OCI-LY1 (cell line): ENCODE results near the gene TYW1.
"Not testable (repeated sequence)": the region's sequence is repeated elsewhere in the genome, so short reads cannot be mapped to it uniquely, and the experiment has no call there.

ENCODE experiments used
- H2AFZ ChIP-seq: fragments of 200-600 bp; sonication (generic), shearing (Covaris generic); 2 replicates; pipeline ENCODE4 v1.6.0; 2014; ENCODE audit warnings: antibody characterized with exemption, mild to moderate bottlenecking, low read length
- H3F3A ChIP-seq: fragments of 200-600 bp; sonication (generic), shearing (Covaris generic); 2 replicates; pipeline ENCODE4 v1.6.0; 2014; ENCODE audit warnings: mild to moderate bottlenecking, antibody characterized with exemption, low read length, moderate library complexity; ENCODE audit not compliant: insufficient read depth
- H3K27ac ChIP-seq: fragments of 200-600 bp; sonication (generic); 2 replicates; pipeline ENCODE4 v1.5.1; 2014; ENCODE audit warnings: low read length, mixed run types, mild to moderate bottlenecking, low read depth; ENCODE audit not compliant: poor library complexity, severe bottlenecking
- H3K27me3 ChIP-seq: fragments of 200-600 bp; sonication (generic); 2 replicates; pipeline ENCODE4 v1.6.0; 2014; ENCODE audit warnings: antibody characterized with exemption, mild to moderate bottlenecking, low read length, moderate library complexity; ENCODE audit not compliant: insufficient read depth
- H3K36me3 ChIP-seq: fragments of 200-600 bp; sonication (generic); 2 replicates; pipeline ENCODE4 v1.6.1; 2014; ENCODE audit warnings: mild to moderate bottlenecking, antibody characterized with exemption, low read length, moderate library complexity, mixed read lengths; ENCODE audit not compliant: insufficient read depth
- H3K4me1 ChIP-seq: fragments of 200-600 bp; sonication (generic); 2 replicates; pipeline ENCODE4 v1.5.1; 2014; ENCODE audit warnings: mild to moderate bottlenecking, low read length, moderate library complexity; ENCODE audit not compliant: insufficient read depth, severe bottlenecking
- H3K4me2 ChIP-seq: fragments of 200-600 bp; sonication (generic), shearing (Covaris generic); 2 replicates; pipeline ENCODE4 v1.6.1; 2014; ENCODE audit warnings: low read length
- H3K4me3 ChIP-seq: fragments of 200-600 bp; sonication (generic); 2 replicates; pipeline ENCODE4 v1.5.1; 2014; ENCODE audit warnings: low read length, low read depth, mild to moderate bottlenecking, mixed read lengths; ENCODE audit not compliant: poor library complexity, severe bottlenecking
- H3K79me2 ChIP-seq: fragments of 200-600 bp; shearing (Covaris generic); 2 replicates; pipeline ENCODE4 v1.6.1; 2016; ENCODE audit warnings: mixed run types, low read length, mixed read lengths; ENCODE audit not compliant: insufficient read depth
- H3K9ac ChIP-seq: fragments of 200-600 bp; sonication (generic), shearing (Covaris generic); 2 replicates; pipeline ENCODE4 v1.6.1; 2014; ENCODE audit warnings: mild to moderate bottlenecking, low read length, mixed read lengths
- H3K9me2 ChIP-seq: fragments of 200-600 bp; sonication (generic), shearing (Covaris generic); 2 replicates; pipeline ENCODE4 v1.6.1; 2014; ENCODE audit warnings: low read depth, mild to moderate bottlenecking, low read length, mixed read lengths
- H3K9me3 ChIP-seq: fragments of 200-600 bp; shearing (Covaris generic); 2 replicates; pipeline ENCODE4 v1.6.1; 2014; ENCODE audit warnings: low read length, mixed read lengths
- H4K20me1 ChIP-seq: fragments of 200-600 bp; sonication (generic), shearing (Covaris generic); 2 replicates; pipeline ENCODE4 v1.6.0; 2016; ENCODE audit warnings: mild to moderate bottlenecking, low read length; ENCODE audit not compliant: insufficient read depth
- CTCF ChIP-seq: fragments of 200-600 bp; sonication (generic), shearing (Covaris generic); IDR thresholded peaks from 2 replicates; pipeline ENCODE4 v1.5.1; 2017; ENCODE audit warnings: mild to moderate bottlenecking, antibody characterized with exemption, low read length, moderate library complexity, mixed read lengths
- EZH2 ChIP-seq: fragments of 200-600 bp; sonication (generic), shearing (Covaris generic); IDR thresholded peaks from 2 replicates; pipeline ENCODE4 v1.8.0; 2017; ENCODE audit warnings: borderline replicate concordance, mixed run types, mild to moderate bottlenecking, antibody characterized with exemption, low read length, moderate library complexity, mixed read lengths

The TYW1 gene

DNA sequence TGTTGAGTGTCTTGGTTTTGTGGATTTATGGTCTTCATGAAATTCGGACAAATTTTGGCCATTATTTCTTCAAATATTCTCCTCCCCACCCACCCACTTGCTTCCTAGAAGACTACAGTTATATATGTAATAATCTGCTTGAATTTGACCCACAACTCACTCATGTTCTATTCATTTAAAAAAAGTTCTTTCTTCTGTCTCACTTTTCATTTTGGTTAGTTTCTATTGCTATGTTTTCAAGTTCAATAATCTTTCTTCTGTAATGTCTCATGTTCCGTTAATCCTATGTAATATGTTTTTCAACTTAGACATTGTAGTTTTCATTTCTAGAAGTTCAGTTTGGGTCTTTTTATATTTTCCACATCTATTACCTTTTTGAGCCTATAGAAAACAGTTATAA is 55.5 kb downstream of the TYW1 start:
- H3K27me3 ChIP-seq, H3K79me2 ChIP-seq, H3K9ac ChIP-seq, H3K4me3 ChIP-seq, H4K20me1 ChIP-seq, H3K27ac ChIP-seq, H3F3A ChIP-seq, H3K4me2 ChIP-seq, H3K9me3 ChIP-seq, H3K9me2 ChIP-seq, H3K4me1 ChIP-seq, H2AFZ ChIP-seq: not testable (repeated sequence)
- H3K36me3 ChIP-seq: peaks cover 50% of the 10 kb centered on the region

DNA sequence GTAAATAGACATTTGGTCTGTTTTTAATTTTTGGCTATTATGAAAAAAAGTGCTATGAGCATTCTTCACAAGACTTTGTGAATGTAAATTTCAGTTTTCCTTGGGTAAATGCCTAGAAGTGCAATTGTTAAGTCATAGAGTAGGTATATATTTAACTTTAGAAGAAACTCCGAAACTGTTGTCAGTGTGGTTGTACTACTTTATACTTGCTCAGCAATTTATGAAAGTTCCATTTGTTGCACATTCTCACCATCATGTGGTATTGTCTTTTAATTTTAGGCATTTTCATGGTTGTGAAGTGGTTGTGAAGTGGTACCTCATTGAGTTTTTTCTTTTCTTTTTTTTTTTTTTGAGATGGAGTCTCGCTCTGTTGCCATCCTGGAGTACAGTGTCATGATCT is 60.0 kb downstream of the TYW1 start:
- no peak overlapping the region for H3K4me2 ChIP-seq
- H3F3A ChIP-seq: no peaks in the 10 kb centered on the region
- no peaks in the 10 kb centered on the region for H3K4me1 ChIP-seq
- H4K20me1 ChIP-seq: no peaks in the 10 kb centered on the region
- H3K36me3 ChIP-seq: peaks cover 59% of the 10 kb centered on the region
- H3K9ac ChIP-seq: no peak overlapping the region
- H3K9me3 ChIP-seq: no peaks in the 10 kb centered on the region
- H3K9me2 ChIP-seq: no peaks in the 10 kb centered on the region
- H2AFZ ChIP-seq: no peak overlapping the region
- TF ChIP-seq CTCF: no peak
- no peak for TF ChIP-seq EZH2
- no peaks in the 10 kb centered on the region for H3K27me3 ChIP-seq
- no peaks in the 10 kb centered on the region for H3K79me2 ChIP-seq
- no peak overlapping the region for H3K4me3 ChIP-seq
- no peak overlapping the region for H3K27ac ChIP-seq

- H3K79me2 ChIP-seq, H3K4me3 ChIP-seq, H3K27ac ChIP-seq, H3K9me2 ChIP-seq, H2AFZ ChIP-seq, H3F3A ChIP-seq, H3K4me1 ChIP-seq, H3K4me2 ChIP-seq, H3K9ac ChIP-seq, H3K9me3 ChIP-seq, H3K27me3 ChIP-seq, H4K20me1 ChIP-seq: not testable (repeated sequence)
- peaks cover 48% of the 10 kb centered on the region for H3K36me3 ChIP-seq
These were observed 64.7 kb downstream of the TYW1 start for GRCh38 chr7:67061321-67061720.

DNA sequence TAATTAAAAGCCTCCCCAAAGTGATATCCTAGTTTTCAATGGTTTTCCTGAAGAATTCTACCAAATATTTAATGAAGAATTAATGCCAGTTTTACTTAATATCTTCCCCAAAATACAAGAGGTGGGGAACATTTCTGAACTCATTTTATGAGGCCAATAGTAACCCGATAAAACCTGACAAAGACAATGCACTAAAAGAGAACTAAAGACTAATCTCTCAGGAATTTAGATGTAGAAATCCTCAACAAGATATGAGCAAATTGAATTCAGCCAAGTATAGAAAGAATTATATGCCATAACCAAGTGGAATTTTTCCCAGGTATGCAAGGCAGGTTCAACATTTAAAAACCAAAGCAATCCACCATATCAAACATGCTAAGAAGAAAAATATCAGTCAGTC is 66.2 kb downstream of the TYW1 start:
- not testable (repeated sequence) for H3F3A ChIP-seq, H2AFZ ChIP-seq, H3K4me1 ChIP-seq, H3K27me3 ChIP-seq, H4K20me1 ChIP-seq, H3K9ac ChIP-seq, H3K9me2 ChIP-seq, H3K9me3 ChIP-seq, H3K4me3 ChIP-seq, H3K4me2 ChIP-seq, H3K27ac ChIP-seq, H3K79me2 ChIP-seq
- H3K36me3 ChIP-seq: peaks cover 38% of the 10 kb centered on the region

DNA sequence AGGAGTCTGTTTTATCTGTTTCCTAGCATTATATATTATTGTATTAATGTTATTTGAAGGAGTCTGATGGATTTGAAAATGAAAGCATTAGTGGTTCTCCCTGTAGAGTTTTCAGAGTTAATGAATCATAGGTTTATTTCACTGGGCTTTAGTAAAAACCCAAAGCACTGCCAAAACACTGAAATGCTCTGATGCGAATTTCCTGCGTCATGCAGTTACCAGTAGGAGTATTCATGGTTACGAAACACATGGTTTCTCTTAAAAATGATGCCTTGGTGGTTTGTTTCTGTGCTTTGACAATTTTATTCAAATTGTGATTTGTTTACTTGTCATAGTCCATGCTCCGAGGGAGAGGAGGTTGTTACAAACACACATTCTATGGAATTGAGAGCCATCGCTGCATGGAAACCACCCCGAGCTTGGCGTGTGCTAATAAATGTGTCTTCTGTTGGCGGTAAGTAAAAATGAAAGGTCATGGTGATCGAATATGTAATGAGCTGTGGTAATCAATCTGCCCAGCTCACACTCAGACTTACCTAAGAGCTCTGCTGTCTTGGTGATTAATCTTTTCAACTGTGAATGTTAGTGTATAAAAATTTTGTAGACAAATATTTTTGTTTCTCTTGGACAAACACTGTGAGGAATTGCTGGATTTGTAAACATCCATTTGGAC is 70.5 kb downstream of the TYW1 start:
- not testable (repeated sequence) for H3F3A ChIP-seq, H4K20me1 ChIP-seq, H3K27me3 ChIP-seq, H2AFZ ChIP-seq, H3K79me2 ChIP-seq, H3K4me2 ChIP-seq, H3K9me3 ChIP-seq, H3K9ac ChIP-seq, H3K9me2 ChIP-seq, H3K27ac ChIP-seq, H3K4me3 ChIP-seq, H3K4me1 ChIP-seq
- H3K36me3 ChIP-seq: peaks cover 48% of the 10 kb centered on the region

GRCh38 chr7:67076120-67076519 is 79.5 kb downstream of the TYW1 start:
- H3K4me1 ChIP-seq, H3K79me2 ChIP-seq, H3F3A ChIP-seq, H3K9me3 ChIP-seq, H3K27me3 ChIP-seq, H3K9ac ChIP-seq, H2AFZ ChIP-seq, H4K20me1 ChIP-seq, H3K4me2 ChIP-seq, H3K27ac ChIP-seq, H3K4me3 ChIP-seq, H3K9me2 ChIP-seq: not testable (repeated sequence)
- peaks cover 50% of the 10 kb centered on the region for H3K36me3 ChIP-seq

DNA sequence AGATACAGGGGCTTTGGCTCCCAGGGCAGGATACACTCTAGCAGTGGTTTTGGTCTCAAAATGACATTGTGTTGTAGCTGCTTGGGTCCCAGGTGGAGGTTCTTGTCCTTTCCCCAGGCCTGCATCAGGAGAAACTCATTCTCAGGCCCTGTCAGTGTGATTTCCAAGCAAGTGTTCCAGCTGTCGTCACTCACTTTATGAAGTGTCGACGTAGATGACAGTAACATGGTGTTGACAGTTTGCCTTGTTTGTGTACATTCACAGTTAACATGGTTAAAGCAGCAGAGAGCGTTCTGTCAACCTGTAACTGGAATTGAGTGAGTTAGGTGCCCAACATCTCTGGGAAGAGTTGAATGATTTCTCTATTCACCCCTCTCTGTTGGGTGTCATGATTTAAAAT is 86.2 kb downstream of the TYW1 start:
- peaks cover 45% of the 10 kb centered on the region for H3K36me3 ChIP-seq
- not testable (repeated sequence) for H3K4me3 ChIP-seq, H3K9me2 ChIP-seq, H3K9me3 ChIP-seq, H3K4me1 ChIP-seq, H3K4me2 ChIP-seq, H3F3A ChIP-seq, H3K27ac ChIP-seq, H3K79me2 ChIP-seq, H2AFZ ChIP-seq, H3K9ac ChIP-seq, H4K20me1 ChIP-seq, H3K27me3 ChIP-seq
